GM12864 (cell line): ENCODE results near the gene ADM.

Source experiments
- DNase-seq: peaks from one replicate; pipeline ENCODE4 v3.0.0-alpha.2; 2011; ENCODE audit warnings: low read depth
- H3K4me3 ChIP-seq: 2 replicates; pipeline ENCODE4 v1.5.1; 2011; ENCODE audit warnings: mild to moderate bottlenecking, low read depth, low read length, control low read depth
- TF ChIP-seq, protein P1 (sequence below): IDR thresholded peaks from 2 replicates; pipeline ENCODE4 v1.5.1; 2011; ENCODE audit warnings: low read depth, mild to moderate bottlenecking, moderate library complexity, low read length, control low read depth, inconsistent platforms; ENCODE audit errors: missing control alignments

The ADM gene

DNA sequence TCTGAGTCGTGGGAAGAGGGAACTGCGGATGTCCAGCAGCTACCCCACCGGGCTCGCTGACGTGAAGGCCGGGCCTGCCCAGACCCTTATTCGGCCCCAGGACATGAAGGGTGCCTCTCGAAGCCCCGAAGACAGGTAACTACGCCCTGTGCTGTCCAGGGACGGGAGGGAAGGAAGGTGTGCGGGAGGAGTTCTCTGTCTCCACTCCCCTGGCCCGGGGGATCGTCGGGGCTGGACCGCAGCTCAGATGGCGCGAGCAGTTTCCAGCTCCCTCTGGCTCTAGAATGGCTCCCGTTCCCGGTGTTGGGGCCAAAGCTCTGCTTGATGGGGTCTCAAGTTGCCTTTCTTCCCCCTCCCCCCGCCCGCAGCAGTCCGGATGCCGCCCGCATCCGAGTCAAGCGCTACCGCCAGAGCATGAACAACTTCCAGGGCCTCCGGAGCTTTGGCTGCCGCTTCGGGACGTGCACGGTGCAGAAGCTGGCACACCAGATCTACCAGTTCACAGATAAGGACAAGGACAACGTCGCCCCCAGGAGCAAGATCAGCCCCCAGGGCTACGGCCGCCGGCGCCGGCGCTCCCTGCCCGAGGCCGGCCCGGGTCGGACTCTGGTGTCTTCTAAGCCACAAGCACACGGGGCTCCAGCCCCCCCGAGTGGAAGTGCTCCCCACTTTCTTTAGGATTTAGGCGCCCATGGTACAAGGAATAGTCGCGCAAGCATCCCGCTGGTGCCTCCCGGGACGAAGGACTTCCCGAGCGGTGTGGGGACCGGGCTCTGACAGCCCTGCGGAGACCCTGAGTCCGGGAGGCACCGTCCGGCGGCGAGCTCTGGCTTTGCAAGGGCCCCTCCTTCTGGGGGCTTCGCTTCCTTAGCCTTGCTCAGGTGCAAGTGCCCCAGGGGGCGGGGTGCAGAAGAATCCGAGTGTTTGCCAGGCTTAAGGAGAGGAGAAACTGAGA, 1.4 kb downstream of the ADM start:
- TF ChIP-seq, protein P1, sequence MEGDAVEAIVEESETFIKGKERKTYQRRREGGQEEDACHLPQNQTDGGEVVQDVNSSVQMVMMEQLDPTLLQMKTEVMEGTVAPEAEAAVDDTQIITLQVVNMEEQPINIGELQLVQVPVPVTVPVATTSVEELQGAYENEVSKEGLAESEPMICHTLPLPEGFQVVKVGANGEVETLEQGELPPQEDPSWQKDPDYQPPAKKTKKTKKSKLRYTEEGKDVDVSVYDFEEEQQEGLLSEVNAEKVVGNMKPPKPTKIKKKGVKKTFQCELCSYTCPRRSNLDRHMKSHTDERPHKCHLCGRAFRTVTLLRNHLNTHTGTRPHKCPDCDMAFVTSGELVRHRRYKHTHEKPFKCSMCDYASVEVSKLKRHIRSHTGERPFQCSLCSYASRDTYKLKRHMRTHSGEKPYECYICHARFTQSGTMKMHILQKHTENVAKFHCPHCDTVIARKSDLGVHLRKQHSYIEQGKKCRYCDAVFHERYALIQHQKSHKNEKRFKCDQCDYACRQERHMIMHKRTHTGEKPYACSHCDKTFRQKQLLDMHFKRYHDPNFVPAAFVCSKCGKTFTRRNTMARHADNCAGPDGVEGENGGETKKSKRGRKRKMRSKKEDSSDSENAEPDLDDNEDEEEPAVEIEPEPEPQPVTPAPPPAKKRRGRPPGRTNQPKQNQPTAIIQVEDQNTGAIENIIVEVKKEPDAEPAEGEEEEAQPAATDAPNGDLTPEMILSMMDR = no peak
- peak overlapping the region; percentile 74 for H3K4me3 ChIP-seq
- DNase-seq = no peak

DNA sequence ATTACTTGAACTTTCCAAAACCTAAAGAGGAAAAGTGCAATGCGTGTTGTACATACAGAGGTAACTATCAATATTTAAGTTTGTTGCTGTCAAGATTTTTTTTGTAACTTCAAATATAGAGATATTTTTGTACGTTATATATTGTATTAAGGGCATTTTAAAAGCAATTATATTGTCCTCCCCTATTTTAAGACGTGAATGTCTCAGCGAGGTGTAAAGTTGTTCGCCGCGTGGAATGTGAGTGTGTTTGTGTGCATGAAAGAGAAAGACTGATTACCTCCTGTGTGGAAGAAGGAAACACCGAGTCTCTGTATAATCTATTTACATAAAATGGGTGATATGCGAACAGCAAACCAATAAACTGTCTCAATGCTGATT, 2.1 kb downstream of the ADM start:
- peak overlapping the region; percentile 74 for H3K4me3 ChIP-seq
- TF ChIP-seq, protein P1 = no peak
- no peak for DNase-seq

DNA sequence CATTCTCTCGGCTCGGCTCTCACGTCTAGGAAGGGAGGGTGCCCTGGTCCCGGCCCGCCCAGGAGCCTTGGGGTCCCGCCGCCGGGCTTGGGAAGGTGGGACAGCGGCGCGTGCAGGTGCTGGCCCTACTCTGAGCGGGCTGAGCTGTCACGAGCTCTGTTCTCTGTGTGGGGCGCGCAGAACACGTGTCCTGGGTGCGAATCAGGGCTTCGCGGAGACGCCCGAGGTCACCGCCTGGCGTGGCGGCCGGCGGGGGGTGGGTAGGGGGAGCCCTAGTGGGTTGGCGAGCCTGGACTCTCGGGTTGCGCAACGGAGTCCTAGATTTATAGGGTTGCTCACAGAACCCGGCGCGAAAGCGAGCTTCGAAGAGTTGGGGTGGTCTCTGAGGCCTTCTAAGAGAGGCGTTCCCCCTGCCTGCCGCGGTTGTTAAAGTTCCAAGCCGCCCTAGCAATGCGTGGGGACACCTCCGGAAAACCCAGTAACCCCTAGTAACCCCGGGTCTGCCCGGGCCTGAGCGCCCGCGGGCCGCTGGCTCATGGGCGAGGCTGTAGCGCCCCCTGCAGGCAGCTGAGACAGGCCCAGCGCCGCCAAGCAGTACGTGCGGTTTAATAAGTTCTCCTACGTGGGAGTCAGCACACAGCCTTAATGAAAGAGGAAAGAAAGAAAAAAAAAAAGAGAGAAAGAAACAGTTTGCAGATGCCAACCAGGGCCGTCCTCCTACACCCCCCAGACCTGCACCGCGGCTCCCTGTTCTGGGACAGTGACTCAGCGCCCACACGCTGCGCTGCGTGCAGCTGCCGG, 2.7 kb downstream of the ADM start:
- TF ChIP-seq, protein P1 = peak; percentile 90
- DNase-seq = no peak
- peak overlapping the region; percentile 74 for H3K4me3 ChIP-seq

DNA sequence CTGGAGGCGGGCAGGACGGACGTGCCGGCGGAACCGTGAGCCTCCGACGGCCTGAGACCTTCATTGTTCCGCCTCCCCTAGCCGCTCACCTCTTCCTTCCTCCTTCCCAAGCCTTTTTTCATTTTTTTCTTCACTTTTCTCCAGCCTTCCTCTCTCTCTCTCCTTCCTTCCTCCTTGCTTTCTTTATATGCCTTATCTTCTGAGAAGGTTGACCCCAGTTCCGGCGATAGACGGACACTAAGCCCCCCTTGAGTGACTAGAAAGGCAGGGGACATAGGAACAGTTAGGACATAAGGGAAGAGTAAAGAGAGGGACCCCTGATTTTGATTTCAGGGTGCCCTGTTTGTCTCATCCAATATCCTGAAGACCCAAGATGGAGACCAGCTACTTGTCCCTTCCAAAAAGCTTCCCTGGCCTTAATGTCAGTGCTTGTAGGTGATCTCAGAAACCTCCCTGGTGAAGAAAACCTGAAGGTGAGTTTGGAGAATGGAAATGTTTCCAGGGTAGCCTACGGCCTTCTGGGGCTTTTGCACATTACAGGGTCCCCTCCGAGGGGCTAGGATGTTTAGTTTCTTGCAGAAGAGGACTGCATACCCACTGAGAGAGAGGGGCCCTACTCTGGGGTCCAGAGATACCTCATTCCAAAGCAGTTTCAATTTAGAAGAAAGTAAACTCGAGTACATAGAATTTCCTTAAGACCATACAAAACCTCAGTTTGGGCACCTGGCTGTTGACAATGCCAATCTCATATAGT, 3.5 kb downstream of the ADM start:
- peak overlapping the region; percentile 74 for H3K4me3 ChIP-seq
- no peak for DNase-seq
- TF ChIP-seq, protein P1 = no peak

DNA sequence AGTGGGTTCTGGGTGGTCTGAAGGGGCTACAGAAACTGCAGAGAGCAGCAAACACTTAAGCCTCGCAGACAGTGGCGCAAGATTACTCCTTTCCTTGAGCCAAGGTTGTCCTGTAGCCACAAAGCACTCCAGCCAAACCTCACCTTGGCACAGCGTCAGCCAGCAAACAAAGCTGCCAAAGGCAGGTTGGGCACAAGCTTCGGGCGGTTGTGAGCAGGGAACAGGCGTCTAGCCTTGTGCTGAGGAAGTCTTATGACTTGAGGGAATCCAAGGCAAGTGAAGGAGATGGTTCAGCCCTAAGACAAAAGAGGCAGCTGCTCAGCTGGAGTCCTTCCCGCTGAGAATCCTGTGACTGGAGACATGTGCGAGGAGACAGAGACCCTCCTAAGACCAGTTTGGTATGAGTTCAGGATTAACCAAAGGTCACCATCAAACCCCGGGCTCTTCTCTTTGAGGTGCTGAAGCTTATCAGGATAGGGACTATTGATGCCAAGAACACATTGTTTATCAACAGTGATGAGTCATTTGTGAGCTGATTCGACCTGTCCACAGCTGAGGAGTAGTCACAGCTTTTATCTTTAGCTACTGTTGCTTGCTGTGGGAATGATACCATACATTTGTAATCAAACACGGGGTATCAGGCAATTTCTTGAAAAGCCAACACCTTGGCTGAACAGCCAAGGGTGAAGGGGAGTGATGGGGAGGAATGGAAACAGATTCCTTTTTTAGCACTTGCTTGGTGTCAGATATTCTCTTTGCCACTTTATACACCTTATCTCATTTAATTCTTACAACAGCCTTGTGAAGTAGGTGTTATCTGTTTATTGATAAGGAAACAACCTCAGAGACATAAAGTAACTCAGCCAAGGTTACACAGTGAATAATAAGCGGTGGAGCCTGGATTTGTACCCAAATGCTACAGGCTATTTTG, 4.6 kb downstream of the ADM start:
- TF ChIP-seq, protein P1 = no peak

More for the DNA sequence above, 4.6 kb downstream of the ADM start:
- peak overlapping the region; percentile 74; the same call in 1 of the 2 replicates for H3K4me3 ChIP-seq
- no peak for DNase-seq
